Esophagus squamous epithelium (tissue), 5 donors: ENCODE measurements around the gene DNAJA4. TPM values are rescaled to one million over a fixed set of nuclear protein-coding genes. Genes with fewer than 3 reads are reported as not detected.

ENCODE experiments used
- DNase-seq: peaks from one replicate; lab custom pipeline; 2025; lab: John Stamatoyannopoulos, UW
- H3K27ac ChIP-seq, 4 donors: fragments of 200-600 bp; sonication (generic); one replicate each; pipeline ENCODE4 v1.5.1; 2016 to 2019; ENCODE audit warnings: mild to moderate bottlenecking in 1 of 4
- H3K27me3 ChIP-seq, 4 donors: fragments of 200-600 bp; sonication (generic); 1 replicate in 3 of 4; 2 replicates in 1 of 4; pipeline versions ENCODE4 v1.5.1 to v1.6.0; 2017 to 2021; ENCODE audit warnings: antibody characterized with exemption in 1 of 4
- H3K36me3 ChIP-seq, 3 donors: fragments of 200-600 bp; sonication (generic); one replicate each; pipeline ENCODE4 v1.5.1; 2016 to 2019
- H3K4me1 ChIP-seq, 3 donors: fragments of 200-600 bp; sonication (generic); one replicate each; pipeline ENCODE4 v1.5.1; 2017 to 2019
- H3K4me3 ChIP-seq, 4 donors: fragments of 200-600 bp; sonication (generic); 1 replicate in 3 of 4; 2 replicates in 1 of 4; pipeline ENCODE4 v1.5.1; 2016 to 2019; ENCODE audit warnings: mild to moderate bottlenecking in 2 of 4, moderate library complexity in 1 of 4
- H3K9me3 ChIP-seq, 3 donors: fragments of 200-600 bp; sonication (generic); one replicate each; pipeline ENCODE4 v1.5.1; 2016 to 2019
- CTCF ChIP-seq, 6 experiments: fragments of 450-650 bp in 4 of 6; fragments of 200-600 bp in 2 of 6; sonication (generic) in 2 of 6; IDR thresholded peaks; one replicate each; pipeline ENCODE4 v1.5.1; 2016 to 2019; ENCODE audit warnings: antibody characterized with exemption in 6 of 6, mild to moderate bottlenecking in 4 of 6, moderate library complexity in 4 of 6
- POLR2A ChIP-seq, 4 donors: fragments of 450-650 bp; IDR thresholded peaks; one replicate each; pipeline ENCODE4 v1.6.1; 2017; ENCODE audit warnings: antibody characterized with exemption in 4 of 4, mild to moderate bottlenecking in 4 of 4, moderate library complexity in 3 of 4
- WGBS, 2 donors: methylation state at CpG; one replicate each; pipeline ENCODE4 v1.1.5; 2018; 5-methylcytosine and 5-hydroxymethylcytosine counted together
- intact Hi-C: fragments of 100-400 bp; cut with DNase I; formaldehyde crosslinking; loops from one replicate; pipeline ENCODE4 v1.15.0; 2022
- total RNA-seq, 4 donors: library from RNA; depleted of rRNA; stranded (reverse); fragments of >200 nt; gene quantifications; one replicate each; pipeline ENCODE4 v1.1.0, GENCODE V29; 2016
- donor health status: DM: yes; HTN: yes; CAD: no.

The DNAJA4 gene
- total RNA-seq, 4 donors from 2014 or later = 7.9 to 24.0 (median 15.7) TPM

GRCh38 chr15:78323693-78324092 lies 59.3 kb downstream of the DNAJA4 start:
- Histone ChIP-seq H3K36me3 (no peaks in the 10 kb centered on the region), H3K9me3 (no peaks in the 10 kb centered on the region), H3K4me1 (peaks cover 0 to 11% (median 0%) of the 10 kb centered on the region in 3 donors), H3K27me3 (no peaks in the 10 kb centered on the region), H3K4me3 (no peak overlapping the region), H3K27ac (no peak overlapping the region)
- TF ChIP-seq POLR2A (IDR thresholded peaks at IDR 0.05) (no peak), CTCF (IDR thresholded peaks at IDR 0.05) (no peak)
- intact Hi-C loops = no loop called here
- no peak for DNase-seq
- 75 to 86% methylated on average over 1 to 2 of the region's 7 CpGs for WGBS, 2 donors

GRCh38 chr15:78324144-78324543 lies 59.8 kb downstream of the DNAJA4 start:
- intact Hi-C loops = no loop called here
- no peak for DNase-seq
- Histone ChIP-seq H3K4me3 (no peak overlapping the region), H3K36me3 (no peaks in the 10 kb centered on the region), H3K27me3 (no peaks in the 10 kb centered on the region), H3K27ac (no peak overlapping the region), H3K9me3 (no peaks in the 10 kb centered on the region), H3K4me1 (peaks cover 0 to 11% (median 0%) of the 10 kb centered on the region in 3 donors)
- WGBS, 2 donors = 94 to 96% methylated on average over 5 of the region's 5 CpGs
- TF ChIP-seq CTCF (IDR thresholded peaks at IDR 0.05) (no peak), POLR2A (IDR thresholded peaks at IDR 0.05) (no peak)

GRCh38 chr15:78325092-78325843 lies 60.9 kb downstream of the DNAJA4 start:
- no peaks in the 10 kb centered on the region for H3K9me3 ChIP-seq
- H3K4me3 ChIP-seq = no peak overlapping the region
- no peaks in the 10 kb centered on the region for H3K27me3 ChIP-seq
- intact Hi-C loops = no loop called here
- H3K36me3 ChIP-seq = no peaks in the 10 kb centered on the region
- DNase-seq = no peak
- WGBS, 2 donors = 47 to 57% methylated on average over 4 to 5 of the region's 7 CpGs
- TF ChIP-seq POLR2A (IDR thresholded peaks at IDR 0.05) (no peak), CTCF (IDR thresholded peaks at IDR 0.05) (no peak)
- no peak overlapping the region for H3K27ac ChIP-seq
- H3K4me1 ChIP-seq = peaks cover 0 to 11% (median 0%) of the 10 kb centered on the region in 3 donors

GRCh38 chr15:78327466-78327865 lies 63.1 kb downstream of the DNAJA4 start:
- H3K27ac ChIP-seq = no peak overlapping the region
- intact Hi-C loops = no loop called here
- WGBS, 2 donors = 57% methylated on average over 1 of the region's 1 CpG; no CpG with 5 or more reads in 1 of the 2 donors
- peaks cover 0 to 11% (median 0%) of the 10 kb centered on the region in 3 donors for H3K4me1 ChIP-seq
- H3K4me3 ChIP-seq = no peak overlapping the region
- no peak for TF ChIP-seq CTCF (IDR thresholded peaks at IDR 0.05)
- no peak for DNase-seq
- H3K9me3 ChIP-seq = no peaks in the 10 kb centered on the region
- no peaks in the 10 kb centered on the region for H3K36me3 ChIP-seq
- peaks cover 0 to 2% (median 0%) of the 10 kb centered on the region in 4 donors for H3K27me3 ChIP-seq

GRCh38 chr15:78329625-78330024 lies 65.3 kb downstream of the DNAJA4 start:
- intact Hi-C loops = no loop called here
- peaks cover 0 to 11% (median 0%) of the 10 kb centered on the region in 3 donors for H3K4me1 ChIP-seq
- no peak overlapping the region for H3K27ac ChIP-seq
- DNase-seq = no peak
- peaks cover 0 to 10% (median 0%) of the 10 kb centered on the region in 4 donors for H3K27me3 ChIP-seq
- 34 to 52% methylated on average over 4 of the region's 4 CpGs for WGBS, 2 donors
- no peak overlapping the region for H3K4me3 ChIP-seq
- no peaks in the 10 kb centered on the region for H3K9me3 ChIP-seq
- H3K36me3 ChIP-seq = no peaks in the 10 kb centered on the region
- TF ChIP-seq CTCF (IDR thresholded peaks at IDR 0.05) = no peak
- TF ChIP-seq POLR2A (IDR thresholded peaks at IDR 0.05) = no peak
